NCI-H1694 (cell line): ENCODE results near the gene FSD2.
"Not testable (repeated sequence)": the region's sequence is repeated elsewhere in the genome, so short reads cannot be mapped to it uniquely, and the experiment has no call there.

Experiments
- DNase-seq: peaks from one replicate; lab custom pipeline; 2025; lab: John Stamatoyannopoulos, UW

The FSD2 gene

GRCh38 chr15:82792068-82792467 lies 13.8 kb downstream of the FSD2 start:
- DNase-seq, result no peak

- DNase-seq, result no peak
These were observed 15.5 kb downstream of the FSD2 start for GRCh38 chr15:82790321-82790720.

- DNase-seq, result no peak
These were observed 16.4 kb downstream of the FSD2 start for GRCh38 chr15:82789491-82789890.

- DNase-seq, result no peak
These were observed 17.4 kb downstream of the FSD2 start for GRCh38 chr15:82788496-82788895.

GRCh38 chr15:82781349-82781748 lies 24.5 kb downstream of the FSD2 start:
- DNase-seq, result no peak

GRCh38 chr15:82778755-82779154 lies 27.1 kb downstream of the FSD2 start:
- DNase-seq, result no peak

GRCh38 chr15:82774496-82774895 lies 31.4 kb downstream of the FSD2 start:
- DNase-seq, result no peak

GRCh38 chr15:82771789-82772607 lies 33.9 kb downstream of the FSD2 start:
- DNase-seq, result no peak

GRCh38 chr15:82768414-82769054 lies 37.3 kb downstream of the FSD2 start:
- no peak for DNase-seq

- DNase-seq, result no peak
These were observed 38.6 kb downstream of the FSD2 start for GRCh38 chr15:82767163-82767829.

GRCh38 chr15:82766201-82766600 lies 39.7 kb downstream of the FSD2 start:
- DNase-seq, result not testable (repeated sequence)

- no peak for DNase-seq
These were observed 41.1 kb downstream of the FSD2 start for GRCh38 chr15:82764740-82765139.

- no peak for DNase-seq
These were observed 41.8 kb downstream of the FSD2 start for GRCh38 chr15:82764117-82764490.

- no peak for DNase-seq
These were observed 42.3 kb downstream of the FSD2 start for GRCh38 chr15:82763361-82764116.

- DNase-seq, result no peak
These were observed 54.6 kb downstream of the FSD2 start for GRCh38 chr15:82751308-82751707.

- no peak for DNase-seq
These were observed 55.1 kb downstream of the FSD2 start for GRCh38 chr15:82750831-82751180.

- DNase-seq, result peak; percentile 87
These were observed 55.7 kb downstream of the FSD2 start for GRCh38 chr15:82749951-82750830.

- DNase-seq, result no peak
These were observed 57.6 kb downstream of the FSD2 start for GRCh38 chr15:82748315-82748714.

- no peak for DNase-seq
These were observed 62.1 kb downstream of the FSD2 start for GRCh38 chr15:82743810-82744209.

- no peak for DNase-seq
These were observed 63.7 kb downstream of the FSD2 start for GRCh38 chr15:82742134-82742533.

- DNase-seq, result no peak
These were observed 66.8 kb downstream of the FSD2 start for GRCh38 chr15:82739086-82739485.
